GM19043 (cell line): ENCODE data around the gene FAM53B.

Source experiments
- ATAC-seq: cut with Tn5 transposase; IDR thresholded peaks from one replicate; pipeline ENCODE4 v1.9.1; 2021; ENCODE audit warnings: low read depth; ENCODE audit not compliant: unreplicated experiment

Gene FAM53B

DNA sequence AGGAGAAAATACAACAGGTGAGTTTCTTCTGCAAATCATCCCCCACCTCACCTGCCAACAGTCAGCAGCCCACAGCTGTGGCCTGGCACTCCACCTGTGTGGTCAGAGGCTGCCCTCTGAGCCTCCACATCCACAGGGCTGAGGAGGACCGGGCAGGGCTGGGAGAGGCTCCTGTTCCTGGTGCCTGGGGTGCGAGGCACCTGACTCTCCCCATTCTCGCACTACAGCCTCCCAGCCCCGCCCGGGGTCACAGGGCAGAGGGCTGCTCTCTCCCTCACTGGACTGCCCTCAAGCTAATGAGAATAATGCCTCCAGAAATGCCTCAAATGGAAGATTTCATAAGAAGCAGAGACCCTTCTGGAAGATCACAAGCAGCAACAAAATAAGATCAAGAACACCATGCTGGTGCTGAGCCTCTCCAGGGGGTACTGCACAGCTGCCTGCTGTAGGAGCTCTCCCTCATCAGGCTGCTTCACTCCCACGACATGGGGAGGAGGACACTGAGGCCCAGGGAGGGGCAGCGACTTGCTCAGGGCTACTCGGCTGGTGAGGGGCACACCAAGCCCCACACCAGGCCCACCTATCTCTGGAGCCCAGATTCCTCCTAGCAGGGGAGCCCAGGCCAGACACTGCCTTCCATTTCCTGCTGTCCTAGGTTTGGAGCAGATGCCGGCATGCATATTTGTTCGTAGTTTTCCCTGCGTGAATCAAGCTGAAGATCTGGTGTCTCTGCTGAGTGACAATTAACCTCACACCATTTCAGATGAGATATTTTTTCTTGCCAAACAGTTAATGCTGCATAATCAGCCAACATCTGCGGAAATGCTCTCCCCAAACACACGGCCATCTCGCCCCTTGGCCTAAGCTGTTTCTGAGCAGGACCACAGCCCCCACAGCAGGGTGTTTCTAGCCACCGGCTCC lies 76.5 kb downstream of the FAM53B start:
- ATAC-seq: no peak

DNA sequence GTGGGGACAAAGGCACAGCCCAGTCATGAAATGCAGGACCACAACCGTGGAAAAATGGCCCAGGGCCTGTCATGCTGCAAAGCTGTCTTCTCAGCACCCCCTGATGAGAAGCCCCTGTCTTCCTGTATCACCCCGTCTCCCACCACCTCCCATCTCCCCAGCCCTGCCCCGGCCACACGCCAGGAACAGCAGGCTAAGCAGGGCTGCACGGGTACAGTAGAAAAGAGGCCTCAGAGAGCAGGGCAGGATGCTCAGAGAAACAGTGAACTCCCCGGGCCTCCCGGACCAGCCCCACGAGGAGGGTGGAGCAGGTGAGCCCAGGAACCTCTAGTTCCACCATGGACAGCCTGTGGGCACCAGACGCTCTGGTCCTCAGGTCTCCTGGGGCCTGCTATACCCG lies 77.7 kb downstream of the FAM53B start:
- ATAC-seq: no peak

DNA sequence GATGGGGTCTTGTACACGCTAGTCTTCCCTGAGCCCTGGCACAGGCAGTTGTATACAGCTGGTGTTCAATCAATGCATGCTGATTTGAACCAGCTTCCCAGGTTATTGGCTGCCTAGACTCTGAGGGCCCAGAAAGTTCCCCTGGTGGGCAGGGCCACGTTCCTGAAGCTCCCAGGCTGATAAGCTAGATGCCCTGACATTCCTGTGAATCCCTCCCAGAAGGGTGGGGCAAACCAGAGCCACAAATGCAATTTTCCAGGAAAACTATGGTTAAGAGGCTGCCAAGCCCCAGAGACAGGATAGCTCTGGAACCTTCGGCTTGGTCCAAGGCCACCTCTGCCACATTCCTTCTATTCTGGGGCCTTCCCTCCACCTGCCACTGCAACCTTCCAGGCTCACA lies 78.2 kb downstream of the FAM53B start:
- no peak for ATAC-seq

DNA sequence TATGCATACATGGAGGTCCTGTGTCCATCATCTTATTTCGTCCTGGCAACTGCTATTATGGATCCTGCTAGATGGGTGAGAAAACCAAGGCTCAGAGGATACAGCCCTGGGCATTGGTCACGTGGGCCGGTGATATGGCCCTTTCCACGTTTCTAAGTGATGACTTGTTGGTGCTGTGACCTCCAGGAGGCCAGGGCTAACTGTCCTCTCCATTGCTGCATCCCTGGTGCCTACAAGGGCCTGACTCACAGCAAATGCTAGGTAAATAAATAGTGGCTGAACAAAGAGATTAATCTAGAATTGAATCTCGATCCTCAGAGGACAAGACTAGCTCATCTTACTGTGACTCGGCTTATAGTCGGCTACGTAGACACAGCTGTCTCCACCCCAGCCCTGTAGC lies 78.6 kb downstream of the FAM53B start:
- no peak for ATAC-seq

DNA sequence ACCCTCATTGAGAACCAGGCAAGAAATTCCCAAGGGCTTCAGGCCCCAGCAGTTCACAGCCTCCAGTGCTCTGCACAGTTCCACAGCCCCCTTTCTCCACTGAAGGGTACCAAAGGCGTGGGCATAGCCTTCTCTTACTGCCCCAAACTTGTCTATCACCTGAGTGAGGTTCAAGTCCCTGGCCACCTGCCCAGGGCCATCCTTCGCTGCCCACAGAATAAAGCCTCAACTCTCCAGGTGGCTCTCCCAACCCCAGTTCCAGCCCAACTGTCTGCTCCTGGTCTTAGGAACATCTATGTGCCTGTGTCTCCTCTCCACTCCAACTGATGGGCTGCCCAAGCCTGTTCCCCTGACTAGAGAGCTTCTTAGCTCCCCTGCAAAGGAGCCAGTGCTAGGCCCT lies 79.1 kb downstream of the FAM53B start:
- ATAC-seq: no peak

DNA sequence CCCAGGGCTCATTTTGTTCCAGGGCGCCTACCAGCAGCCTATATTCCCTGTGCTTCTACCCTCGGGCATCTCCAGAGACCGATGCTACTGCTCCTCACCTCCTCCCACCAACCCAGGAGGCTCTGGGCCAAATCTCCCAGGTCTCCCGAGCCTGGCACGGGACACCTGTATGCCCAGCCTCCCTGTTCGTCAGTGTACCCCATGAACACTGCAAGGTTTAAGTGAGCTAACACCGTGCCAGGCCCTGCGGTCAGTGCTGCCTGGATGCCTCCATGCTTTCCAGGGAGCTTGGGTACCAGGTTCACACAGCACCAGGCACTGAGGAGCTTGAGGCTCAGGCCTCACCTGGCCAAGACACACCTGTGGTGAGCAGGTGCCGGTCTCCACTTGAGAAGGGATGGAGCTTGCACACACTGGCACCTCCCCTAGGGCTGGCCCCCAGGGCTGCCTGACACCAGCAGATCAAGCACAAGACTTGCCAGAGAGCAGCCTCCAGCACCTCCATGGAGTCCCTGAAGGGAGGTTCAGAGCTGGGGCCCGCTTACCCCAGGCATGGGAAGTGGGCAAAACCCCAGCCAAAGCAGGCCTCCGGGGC lies 80.3 kb downstream of the FAM53B start:
- ATAC-seq: no peak

DNA sequence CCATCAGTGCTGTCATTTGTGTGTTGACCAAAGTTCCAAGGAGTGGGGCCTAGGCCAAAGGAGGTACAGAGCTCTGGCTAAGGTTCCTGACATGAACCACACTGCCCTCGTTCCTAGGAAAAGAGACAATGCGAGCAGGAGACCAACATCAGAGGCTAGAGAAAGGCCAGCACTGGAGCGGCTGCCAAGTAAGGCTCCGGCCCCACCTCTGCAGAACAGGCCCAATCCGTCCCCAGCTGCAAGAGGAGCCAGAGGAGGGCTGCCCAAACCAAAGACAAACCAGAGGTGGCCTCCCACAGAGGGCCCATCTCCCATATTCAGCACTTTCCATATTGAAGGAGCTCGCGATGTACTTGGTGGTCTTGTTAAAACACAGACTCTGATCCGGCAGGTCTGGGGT lies 81.0 kb downstream of the FAM53B start:
- ATAC-seq: no peak

DNA sequence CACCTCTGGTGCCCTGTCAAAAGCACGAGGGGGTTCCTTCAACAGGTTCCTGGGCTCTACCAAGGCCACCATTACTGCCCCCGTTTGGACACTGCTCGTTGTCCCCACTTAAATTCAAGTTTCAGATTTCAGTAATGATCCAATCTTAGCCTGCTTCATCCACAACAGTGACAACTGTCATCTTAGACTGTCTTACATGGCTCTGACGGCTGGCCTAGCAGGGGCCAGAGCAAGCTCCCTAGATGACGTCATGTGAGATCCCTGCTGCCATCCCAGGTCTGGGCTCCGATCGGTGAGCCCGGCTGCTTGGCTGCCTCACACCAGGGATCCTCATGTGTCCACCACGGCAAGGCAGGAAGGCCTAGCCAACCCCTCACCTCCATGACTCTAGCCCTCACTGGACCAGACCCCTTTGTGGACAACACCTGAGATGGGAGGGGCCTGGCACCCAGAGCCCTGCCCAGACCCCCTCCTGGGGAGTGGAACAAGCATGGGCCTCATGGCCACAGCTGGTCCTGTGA lies 82.5 kb downstream of the FAM53B start:
- no peak for ATAC-seq

DNA sequence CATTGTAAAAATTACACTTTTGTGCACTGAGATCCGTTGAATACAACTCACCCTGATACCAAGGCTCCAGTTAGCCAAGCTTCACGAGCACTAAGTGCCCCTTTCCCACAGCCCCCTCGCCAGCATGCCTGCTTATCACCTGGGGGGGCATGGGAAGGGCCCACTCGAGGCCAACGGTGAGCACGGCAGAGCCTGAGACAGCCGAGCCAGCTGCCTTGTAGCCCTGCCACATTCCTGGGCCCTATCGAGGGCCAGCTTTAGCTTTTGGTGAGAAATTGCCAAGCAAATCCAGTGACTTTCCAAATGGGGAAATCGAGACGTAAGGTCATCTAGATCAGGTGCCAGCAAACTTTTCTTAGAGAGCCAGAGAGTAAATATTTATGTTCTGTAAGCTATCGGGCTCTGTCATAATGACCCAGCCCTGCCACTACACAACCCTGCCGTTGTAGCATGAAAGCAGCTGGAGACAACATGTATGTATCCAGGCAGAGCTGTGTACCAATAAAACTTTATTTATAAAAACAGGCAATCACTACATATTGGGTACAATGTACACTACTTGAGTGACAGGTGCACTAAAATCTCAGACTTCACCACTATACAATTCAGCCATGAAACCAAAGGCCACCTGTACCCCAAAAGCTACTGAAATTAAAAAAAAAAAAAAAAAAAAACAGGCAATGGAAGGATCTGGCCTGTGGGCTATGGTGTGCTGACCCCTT lies 83.6 kb downstream of the FAM53B start:
- no peak for ATAC-seq

DNA sequence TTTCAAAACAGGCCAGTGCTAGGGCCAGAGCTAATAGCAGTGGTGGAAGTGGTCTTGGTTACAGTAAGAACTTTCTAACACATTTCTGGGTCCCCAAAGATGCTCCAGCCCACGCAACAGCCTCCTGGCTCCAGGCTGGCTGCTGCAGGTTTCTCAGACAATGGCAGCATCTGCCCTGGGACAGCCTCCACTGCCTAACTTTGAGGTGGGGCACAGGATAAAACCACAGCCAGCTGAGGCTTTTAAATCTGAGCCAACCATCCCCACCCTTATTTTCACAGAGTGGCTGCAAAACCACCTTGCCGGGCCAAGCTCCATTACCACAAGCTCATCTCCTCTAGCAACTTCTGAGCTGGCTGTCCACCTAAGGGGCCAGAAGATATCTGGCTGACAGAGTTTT lies 84.8 kb downstream of the FAM53B start:
- no peak for ATAC-seq

DNA sequence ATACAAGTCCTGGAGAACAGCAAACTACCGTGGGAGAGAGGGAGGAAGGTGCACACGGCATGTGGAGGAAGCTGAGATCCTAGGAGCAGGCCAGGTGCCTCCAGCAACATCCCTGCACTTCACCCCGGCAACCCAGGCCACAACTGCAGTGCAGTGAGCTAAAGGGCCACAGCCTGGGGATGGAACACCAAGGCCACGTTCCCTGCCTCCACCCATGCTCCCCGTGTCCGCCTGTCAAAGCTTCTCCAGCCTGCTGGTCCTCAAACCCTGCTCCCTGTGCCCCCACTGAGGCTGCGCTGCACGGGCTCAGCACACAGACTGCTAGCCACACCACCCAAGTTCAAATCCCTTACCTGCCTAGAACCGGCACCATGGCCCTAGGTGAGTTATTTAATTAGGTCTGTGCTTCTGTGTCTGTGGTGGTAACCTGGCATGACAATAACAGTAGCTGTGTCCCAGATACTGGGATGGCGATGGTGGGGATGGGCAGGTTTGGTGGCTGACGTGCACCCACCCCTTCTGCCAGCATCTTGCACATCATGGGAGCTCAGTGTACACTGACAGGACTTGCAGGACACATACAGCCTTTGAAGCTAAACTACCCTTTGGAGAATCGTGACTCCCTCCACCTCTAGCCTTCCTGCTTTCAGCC lies 85.5 kb downstream of the FAM53B start:
- ATAC-seq: no peak

DNA sequence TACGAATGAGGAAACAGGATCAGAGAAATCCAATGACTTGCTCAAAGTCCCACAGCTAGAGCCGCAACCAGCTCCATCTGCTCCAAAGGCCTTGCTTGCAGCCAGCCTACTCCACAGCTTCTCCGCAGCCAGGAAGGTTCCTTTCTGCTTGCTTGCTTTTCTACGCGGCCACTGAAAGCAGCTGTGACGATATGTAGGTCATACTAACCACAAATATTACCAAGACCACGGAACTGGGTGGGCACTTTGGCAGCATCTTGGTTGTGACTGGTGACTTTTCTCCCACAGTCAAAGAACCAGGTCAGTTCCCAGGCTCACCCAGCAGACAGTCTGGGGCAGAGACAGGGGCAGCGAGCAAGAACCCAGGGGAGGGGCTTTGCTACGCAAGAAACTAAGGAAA lies 86.4 kb downstream of the FAM53B start:
- ATAC-seq: no peak

DNA sequence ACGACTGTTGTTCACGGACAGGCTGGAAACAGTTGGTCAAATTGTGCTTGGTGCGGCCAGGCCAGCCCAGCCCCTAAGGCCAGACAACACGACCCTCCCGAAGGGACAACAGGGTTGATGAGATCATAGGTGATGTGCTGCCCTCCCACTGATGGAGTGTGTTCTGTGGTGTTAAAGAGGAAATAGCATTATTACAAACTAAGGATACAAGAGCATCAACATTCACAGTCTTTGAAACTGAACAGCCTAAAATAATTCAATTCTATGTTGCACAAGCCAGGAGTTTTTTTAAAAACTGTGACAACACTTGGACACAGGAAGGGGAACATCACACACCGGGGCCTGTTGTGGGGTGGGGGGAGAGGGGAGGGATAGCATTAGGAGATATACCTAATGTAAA lies 87.6 kb downstream of the FAM53B start:
- ATAC-seq: no peak

DNA sequence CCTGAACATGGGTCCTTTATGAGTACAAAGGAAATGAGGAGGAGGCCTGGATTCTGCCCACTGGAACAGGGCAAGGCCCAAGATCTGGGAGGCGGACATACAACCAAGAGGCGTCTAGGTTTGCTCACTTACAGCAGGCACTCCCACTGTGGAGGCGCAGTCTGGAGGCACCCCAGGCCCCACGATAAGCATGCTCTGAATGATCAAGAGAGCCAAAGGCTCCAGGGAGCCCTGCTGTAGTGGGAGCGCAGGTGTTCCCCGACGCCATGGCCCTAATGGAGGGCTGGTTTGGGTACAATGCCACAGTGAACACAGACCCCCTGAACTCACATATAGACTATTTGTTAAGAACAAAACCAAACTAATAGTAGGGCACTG lies 88.1 kb downstream of the FAM53B start:
- no peak for ATAC-seq

DNA sequence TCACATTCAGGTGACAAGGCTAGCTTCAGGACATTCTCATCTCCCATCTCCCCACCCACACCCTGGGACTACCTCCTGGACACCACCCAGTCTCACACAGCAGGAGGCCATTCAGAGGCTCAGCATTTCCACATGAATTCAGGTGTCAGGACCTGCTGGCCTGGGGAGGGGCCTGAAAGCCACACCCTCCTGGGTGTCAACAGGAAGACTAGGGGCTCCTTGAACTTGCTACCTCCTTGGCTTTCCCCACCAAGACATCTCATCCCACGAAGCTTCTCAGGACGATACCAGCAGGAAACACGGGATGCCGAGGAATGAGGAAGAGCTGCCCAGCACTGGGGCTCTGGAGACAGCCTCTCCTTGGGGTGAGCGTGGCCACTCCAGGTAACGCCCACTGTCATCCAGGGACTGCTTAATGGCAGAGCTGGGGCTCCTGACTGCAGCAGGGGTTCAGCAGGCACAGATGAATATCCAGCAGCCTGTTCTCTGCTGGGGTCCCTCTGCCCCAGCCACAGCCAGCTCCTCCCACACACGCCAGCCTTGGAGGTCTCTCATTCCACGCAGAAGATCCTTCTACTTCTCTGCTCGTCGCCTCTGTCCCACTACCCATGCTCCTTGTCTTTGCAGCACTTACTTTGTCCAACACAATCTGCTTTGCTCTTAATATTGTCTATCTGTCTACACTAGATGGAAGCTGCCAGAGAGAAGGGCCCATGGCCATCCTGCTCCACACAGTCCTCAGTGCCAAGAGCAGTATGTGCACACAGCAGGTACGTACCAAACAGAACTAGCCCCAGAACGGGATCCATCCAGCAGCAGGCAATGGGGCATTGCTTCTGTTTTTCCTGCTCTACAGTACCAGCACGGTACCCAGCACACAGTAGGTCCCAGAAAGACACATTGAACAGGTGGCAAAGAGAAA lies 88.7 kb downstream of the FAM53B start:
- ATAC-seq: no peak

DNA sequence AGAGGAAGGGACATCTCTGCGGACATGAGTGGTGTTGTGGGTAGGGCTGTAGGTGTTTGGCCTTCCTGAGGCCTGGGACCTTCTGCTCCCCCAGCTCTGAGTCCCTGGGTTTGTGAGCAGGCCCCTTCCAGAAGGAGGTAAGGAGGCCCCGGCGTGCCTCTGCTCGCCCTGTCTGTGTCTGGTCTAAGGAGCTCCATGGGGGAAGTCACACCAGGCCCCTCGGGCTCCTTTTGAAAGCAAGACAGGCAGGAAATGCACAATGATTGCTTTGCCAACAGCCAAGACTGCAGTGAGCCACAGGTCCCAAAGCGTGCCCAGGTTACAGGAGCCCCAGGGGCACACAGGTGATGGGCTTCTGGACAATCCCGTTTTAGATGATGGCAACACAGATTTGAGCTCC lies 89.5 kb downstream of the FAM53B start:
- no peak for ATAC-seq

DNA sequence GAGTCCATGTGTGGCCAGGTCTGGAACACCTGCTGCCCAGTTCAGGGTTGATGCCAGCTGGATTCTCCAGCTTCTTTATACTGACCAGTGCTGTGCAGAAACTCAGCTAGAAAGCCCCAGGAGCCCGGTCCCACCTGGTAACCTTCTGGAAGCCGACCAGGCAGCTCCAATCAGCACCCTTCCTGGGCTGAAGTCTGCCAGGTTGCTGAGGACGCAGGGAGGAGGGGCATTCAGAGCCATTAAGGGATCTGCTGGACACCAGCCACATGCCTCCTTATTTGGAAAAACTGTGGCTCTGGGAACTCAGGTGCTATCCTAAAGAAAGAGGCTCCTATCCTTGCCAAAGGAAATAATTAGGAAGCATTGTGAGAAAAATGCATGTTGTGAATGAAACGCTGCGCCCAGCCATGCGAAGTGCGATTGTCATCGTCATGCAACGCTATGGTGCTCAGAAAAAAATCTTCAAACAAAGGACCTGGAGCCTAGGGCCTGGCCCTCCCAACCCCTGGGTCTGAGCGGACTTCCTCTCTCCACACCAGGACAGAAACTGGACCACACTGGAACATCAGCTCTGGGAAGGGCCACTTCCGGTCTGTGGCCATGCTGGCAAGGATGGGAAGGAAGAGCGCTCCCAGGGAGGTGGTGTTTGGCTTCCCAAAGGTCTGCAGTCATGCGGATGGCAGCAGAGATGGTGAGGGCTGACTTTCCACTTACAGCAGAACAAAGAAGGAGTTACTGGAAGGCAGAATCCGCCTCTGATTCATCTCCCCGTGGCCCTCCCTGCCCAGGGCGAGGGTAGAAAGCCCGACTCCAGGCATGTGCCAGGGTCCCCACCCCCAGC lies 90.1 kb downstream of the FAM53B start:
- no peak for ATAC-seq

DNA sequence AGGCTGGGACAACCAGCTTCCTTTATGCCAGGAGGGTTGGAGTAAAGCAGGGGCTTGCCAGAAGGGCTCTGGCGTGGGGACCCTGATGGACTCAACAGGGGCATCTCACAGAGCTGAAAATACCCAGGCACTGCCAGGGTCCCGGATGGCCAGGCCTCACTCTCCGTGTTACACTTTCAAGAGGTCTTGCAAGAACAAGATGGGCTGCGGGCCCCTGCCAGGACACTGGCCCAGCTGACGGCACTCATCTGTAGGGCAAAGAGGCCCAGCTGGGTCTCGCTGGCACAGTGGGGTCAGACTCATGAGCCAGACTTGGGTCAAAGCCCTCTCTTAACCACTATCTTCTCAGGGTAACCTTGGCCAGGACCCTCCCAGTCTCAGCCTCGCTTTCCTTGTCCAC lies 90.9 kb downstream of the FAM53B start:
- no peak for ATAC-seq

DNA sequence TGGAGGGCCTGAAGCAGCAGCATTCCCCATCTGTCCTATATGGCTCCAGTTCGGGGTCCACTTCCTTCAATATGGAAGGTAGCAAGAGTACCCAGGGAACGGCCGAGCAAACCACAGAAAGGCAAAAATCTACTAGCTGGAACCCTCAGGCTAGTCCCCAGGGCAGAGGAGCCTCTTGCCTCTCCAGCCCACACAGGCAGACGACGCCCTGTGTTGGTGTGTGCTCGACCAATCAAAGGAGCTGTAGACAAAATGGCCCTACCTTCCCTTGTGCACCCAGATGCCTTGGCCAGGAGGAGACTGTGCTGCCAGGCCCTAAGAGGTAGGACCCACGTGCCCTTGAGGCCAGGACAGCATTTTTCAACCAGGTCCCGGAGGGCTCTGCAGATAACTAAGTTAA lies 91.5 kb downstream of the FAM53B start:
- no peak for ATAC-seq
